ENCODE results near the gene PCDHB9.
"Not testable (repeated sequence)": the region's sequence is repeated elsewhere in the genome, so short reads cannot be mapped to it uniquely, and the experiment has no call there.

GRCh38 chr5:141151632-141152031 is 35.3 kb upstream of the PCDHB9 start:
- TF ChIP-seq CTCF, POLR2A (IDR thresholded peaks at IDR 0.05): not testable (repeated sequence)

All from thyroid gland (tissue), 4 donors.